Measurements from ENCODE around the gene CHRNB2.

The CHRNB2 gene

GRCh38 chr1:154609398-154610380, 42.1 kb downstream of the CHRNB2 start:
- peak; percentile 34 for DNase-seq (ENCODE audit: low read depth)

DNA sequence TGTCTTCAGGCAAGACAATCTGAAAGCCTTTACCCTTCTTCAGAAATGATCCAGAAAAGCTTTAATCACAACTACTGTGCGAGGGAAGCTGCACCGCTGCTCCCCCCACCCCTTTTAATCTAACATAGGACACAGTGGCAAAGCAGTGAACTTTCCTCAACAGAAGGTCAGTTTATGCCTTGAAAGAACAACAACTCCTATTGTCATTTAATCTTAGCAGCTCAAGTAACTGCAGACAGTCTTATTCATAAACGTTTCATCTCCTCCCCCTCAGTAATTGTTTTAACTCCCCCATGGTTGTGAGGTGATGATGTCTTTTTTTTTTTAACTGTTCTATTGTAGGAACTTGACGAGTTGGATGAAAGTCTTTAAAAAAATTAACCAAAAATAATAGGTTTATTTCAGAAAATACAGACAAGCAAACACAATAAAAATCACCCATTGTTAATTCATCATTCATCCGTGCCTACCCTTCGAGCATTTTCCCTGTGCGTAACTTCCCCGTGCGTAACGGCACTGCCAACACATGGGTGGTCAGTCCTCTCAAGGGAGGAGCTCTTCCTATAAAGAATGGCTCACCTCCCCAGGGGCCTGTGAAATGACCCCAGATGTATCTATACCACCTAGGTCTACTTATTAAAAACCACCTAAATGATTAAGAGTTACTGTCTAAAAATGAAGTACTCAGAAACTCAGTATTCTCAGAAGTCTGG, 43.7 kb downstream of the CHRNB2 start:
- no peak for DNase-seq (ENCODE audit: low read depth)

DNA sequence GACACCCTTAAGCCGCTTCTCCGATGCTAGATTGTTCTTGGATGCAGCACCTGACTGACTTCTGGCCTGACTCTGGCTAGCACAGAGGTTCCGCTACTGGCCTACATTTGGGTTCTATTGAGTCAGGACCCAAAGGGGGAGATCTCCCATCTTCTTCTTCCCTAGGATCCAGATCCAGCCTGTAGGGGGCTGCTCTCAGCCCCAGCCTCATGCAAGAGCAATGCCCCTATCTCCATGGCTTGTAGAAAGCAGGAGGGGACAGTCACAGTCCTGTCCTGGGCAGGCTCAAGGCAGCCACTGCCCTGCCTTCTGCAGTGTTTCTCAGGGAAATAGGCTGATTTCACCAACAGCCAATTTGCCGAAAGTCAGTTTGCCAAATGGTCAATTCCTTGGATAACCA, 46.7 kb downstream of the CHRNB2 start:
- no peak for DNase-seq (ENCODE audit: low read depth)

- DNase-seq (ENCODE audit: low read depth): no peak
Observed at GRCh38 chr1:154614901-154615300, 47.3 kb downstream of the CHRNB2 start.

- no peak for DNase-seq (ENCODE audit: low read depth)
Observed at GRCh38 chr1:154615411-154615810, 47.8 kb downstream of the CHRNB2 start.

GRCh38 chr1:154616659-154617345, 49.2 kb downstream of the CHRNB2 start:
- DNase-seq (ENCODE audit: low read depth): no peak

GRCh38 chr1:154619181-154619948, 51.8 kb downstream of the CHRNB2 start:
- DNase-seq (ENCODE audit: low read depth): no peak

GRCh38 chr1:154620751-154621150, 53.2 kb downstream of the CHRNB2 start:
- no peak for DNase-seq (ENCODE audit: low read depth)

GRCh38 chr1:154621875-154622274, 54.3 kb downstream of the CHRNB2 start:
- no peak for DNase-seq (ENCODE audit: low read depth)

DNA sequence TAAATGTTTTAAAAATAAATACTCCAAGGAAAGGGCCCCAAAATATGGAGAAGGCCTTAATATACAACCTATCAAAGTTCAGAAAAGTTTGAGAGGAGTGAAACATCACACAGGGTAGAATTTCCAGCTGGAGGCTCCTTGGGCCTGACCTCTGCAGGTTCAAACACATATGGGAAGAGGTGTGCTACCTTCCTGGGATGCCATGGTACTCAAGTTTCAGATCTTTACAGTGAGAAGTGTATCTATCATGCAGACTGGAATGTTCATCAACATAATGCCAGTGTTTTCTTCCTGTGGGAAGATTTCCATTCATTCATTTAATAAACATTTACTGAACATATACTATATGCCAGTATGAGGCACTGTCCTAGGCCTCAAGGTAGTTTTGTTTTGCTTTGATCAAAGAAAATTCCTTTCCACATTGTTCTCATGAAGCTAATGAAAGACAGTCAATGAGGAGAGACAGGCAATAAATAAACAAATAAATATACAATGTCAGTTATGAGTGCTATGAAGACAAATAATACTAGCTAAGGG, 55.0 kb downstream of the CHRNB2 start:
- DNase-seq (ENCODE audit: low read depth): no peak

GRCh38 chr1:154623358-154623757, 55.8 kb downstream of the CHRNB2 start:
- no peak for DNase-seq (ENCODE audit: low read depth)

DNA sequence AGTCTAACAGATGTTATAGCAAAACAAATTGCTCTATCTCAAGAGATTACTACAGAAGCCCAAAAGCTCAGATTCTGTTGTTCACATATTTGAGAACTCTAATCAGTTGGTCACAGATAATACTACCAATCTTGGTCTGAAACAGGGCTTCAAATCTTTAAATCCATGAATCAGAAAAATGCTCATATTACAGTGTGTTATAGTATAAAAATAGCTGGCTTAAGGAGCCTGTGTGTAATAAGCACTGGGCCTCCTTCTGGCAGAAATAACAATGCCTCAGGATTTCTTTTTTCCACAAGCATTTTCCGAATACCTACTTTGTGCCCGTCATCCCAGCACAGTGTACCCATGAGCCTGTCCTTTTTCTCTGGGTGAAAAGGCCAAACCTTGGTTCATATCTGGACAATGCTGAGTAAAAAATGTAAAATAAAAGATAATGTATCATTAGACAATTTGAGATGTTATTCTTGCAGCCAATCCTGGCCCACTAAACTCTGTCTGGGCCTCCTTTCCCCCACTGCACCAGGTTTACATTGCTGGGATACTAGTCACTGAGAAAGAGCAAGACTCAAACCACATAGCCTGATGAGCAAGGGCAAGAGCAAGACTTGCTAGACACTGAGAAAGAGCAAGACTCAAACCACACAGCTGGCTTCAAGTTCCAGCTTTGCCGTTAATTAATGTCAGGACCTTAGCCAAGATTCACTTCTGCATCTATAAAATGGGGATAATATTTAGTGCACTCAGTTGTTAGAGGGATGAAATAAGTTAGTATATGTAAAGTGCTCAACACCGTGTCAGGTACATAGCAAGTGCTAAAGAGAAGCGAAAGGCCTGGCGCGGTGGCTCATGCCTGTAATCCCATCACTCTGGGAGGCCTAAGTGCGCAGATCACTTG, 57.4 kb downstream of the CHRNB2 start:
- DNase-seq (ENCODE audit: low read depth): no peak

- no peak for DNase-seq (ENCODE audit: low read depth)
Observed at GRCh38 chr1:154626456-154627256, 59.1 kb downstream of the CHRNB2 start.

DNA sequence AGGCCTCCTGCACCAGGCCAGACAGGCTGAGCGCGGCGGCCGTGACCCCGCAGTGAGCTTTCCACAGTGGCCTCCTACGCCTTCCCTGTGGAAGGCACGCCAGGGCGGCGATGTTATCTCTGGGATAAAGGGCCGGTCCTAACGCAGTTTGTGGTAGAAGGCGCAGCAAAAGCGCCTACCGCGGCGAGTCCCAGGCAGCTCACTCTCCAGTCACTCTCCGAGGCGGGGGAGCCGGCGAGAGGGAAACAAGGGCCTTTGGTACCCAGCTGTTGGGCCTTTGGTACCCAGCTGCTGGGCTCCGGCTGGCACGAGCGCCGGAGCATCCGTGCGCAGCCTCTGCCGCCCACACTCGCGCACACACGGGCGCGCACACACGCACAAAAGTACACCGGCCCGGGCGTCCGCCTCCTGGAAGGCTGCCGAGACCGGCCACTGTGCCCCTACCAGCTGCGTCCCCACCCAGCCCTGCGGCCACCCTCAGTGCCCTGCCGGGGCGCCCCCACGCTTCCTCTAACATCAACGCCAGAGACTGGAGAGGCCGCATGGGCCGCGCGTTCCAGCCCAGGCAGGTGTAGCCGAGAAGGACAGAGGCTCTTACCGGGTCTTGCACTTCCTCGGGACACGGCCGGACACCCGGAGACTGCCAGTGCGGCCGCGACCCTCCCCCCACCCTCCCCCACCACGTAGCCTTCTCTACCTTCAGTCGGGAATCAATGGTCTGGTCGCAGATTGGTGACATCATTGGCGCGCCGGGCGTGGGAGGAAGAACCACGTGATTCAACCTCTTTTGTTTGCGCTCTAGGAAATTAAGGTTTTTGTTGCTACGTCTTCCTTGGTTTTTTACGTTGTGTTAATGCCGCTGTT, 59.9 kb downstream of the CHRNB2 start:
- DNase-seq (ENCODE audit: low read depth): peak; percentile 85

DNA sequence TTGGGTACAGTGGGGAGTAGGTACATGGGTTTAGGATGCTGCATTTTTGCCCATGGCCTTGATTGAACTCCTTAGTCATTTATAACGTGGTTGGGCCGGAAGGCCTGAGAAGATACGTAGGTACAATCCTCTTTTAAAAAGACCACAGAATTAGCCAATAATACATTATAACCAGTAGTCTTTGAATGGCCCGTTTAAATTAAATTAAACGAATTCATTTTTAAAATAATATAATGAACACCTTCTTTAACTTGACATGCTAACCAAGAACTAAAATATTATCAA, 60.5 kb downstream of the CHRNB2 start:
- DNase-seq (ENCODE audit: low read depth): no peak

DNA sequence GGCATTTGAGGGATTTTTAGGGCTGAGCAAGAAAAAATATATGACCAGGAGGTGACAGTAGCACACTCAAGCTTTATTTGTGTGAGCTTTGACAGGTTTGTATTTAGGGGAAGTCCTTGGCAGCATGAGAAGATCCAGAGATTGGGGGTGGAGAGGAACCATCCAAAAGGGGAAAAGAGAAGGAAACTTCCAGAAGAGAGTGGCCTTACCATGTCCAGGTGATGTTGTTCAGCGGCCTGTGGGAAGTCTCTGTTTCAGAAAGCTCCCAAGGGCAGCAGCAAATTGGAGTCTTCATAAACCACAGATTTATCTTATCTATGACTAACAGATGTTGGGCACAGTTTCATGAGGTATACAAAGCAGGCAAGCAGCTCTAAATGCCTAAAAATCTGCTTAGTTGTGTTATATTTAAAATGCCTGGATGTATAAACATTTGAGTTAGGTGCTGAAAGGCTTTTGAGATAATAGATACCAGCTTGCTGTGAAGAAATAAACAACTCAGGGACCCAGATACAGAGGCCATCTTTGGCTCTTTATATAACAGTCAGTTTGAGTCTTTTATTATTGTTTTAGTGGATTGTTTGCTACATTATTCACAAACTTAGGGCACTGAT, 61.6 kb downstream of the CHRNB2 start:
- DNase-seq (ENCODE audit: low read depth): no peak

All from activated gamma-delta T cell treated with anti-CD3 and anti-CD28 coated beads, Interleukin-2, amount 50 U/mL, for 16 hours (primary cell).